Stimulated activated CD4-positive, alpha-beta T cell treated with anti-CD3 and anti-CD28 coated beads, Interleukin-15, amount 100 ng/mL, for 48 hours (primary cell): ENCODE results near the gene RBP2.
"Not testable (repeated sequence)": the region's sequence is repeated elsewhere in the genome, so short reads cannot be mapped to it uniquely, and the experiment has no call there.

Experiments
- DNase-seq, 2 donors: peaks; one replicate each; pipeline ENCODE4 v3.0.0-alpha.2; 2020; ENCODE audit warnings: low read depth in 2 of 2

The RBP2 gene

DNA sequence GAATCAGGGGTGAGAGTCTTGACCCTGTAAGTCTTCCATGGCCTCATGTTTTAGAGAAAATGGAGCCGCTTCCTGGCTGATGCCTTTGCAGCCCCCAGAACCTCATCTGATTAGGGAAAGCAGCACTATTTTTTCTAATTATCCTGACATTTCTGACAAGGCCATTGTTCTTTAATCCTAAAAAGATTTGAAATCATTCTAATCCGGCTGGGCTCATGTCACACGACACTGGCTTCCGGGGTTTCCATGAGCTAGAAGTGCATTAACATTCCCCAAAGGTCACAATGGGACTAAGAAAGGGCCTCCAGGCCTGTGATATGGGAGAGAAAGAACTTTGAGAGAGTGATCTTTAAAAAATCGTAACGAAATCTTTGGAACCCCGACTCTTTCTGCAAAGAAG, 33.1 kb downstream of the RBP2 start:
- no peak for DNase-seq

DNA sequence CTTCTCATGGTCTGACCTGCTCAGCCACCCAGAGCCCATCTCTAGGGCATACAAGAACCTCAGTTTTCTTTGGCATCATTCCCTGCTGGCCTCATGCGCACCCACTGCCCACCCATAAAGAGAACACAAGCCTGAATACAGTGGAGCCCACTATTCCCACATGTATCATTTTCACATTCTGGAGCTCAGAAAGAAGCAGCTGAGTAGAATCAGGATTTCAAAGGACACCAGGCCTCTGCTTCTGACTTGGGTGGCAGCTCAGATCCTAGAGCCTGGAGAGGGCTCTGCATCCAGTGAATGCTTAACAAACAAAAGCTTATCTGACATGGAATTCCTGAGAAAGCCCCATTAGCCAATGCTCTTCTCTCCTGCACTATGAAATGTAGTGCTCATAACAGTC, 34.7 kb downstream of the RBP2 start:
- DNase-seq, result no peak

DNA sequence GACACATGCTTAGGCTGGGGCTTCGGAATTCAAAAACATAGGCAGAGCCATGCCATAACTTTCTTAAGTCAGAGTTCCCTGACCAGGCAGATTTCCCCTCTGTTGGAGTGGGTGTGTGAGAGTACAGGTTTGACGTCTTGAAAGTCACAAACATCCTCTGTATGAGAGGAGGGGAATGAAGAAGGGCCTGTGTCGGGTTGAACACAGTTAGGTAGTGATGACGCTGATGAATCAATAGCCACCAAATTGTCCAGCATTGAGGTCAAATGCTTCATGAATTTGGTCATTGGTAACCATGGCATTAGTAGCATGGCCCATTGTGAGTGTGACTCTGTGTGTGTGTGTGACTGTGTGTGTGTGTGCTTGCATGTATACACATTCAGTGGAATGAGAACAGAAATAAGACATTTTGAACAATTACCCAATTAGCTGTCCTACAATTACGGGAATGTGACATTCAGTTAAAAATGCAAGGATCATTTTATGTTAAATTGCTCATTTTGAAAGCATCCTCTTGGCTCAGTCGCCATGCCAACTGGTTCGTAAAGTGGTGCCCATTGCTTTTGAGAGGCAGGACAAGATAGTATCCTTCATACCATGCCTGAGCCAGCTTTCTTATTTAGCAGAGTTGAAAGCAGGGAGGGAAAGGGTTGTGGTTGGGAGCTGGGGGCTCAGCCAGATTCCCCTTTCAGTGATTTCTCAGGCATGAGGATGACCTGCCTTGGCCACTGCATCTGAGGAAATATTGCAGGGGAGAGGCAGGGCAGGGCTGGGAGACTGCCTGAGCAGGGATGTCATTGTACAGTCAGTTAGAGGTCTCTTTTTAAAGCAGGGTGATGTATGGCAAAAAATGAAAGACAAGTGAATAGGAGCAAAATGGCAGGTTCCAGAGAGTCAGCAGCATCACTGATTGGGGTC, 35.4 kb downstream of the RBP2 start:
- no peak for DNase-seq

DNA sequence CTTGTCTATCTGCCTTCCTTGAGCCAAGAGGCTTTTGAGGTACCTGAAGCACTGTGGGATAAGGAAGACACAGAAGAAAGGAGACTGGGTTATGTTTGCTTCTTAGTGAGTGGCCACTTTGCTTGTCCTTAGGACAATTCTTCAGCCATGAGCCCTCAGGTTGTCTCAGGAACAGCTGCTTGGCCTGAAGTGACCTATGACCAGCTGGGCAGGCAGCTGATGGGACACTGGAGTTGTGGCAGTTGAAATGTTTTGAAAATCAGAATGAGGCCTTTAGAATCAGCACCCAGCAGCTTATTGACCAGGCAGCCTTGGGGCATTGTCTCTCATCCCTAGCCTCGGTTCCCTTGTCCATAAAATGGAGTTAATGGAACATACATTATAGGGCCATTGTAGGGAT, 37.0 kb downstream of the RBP2 start:
- DNase-seq, result no peak

DNA sequence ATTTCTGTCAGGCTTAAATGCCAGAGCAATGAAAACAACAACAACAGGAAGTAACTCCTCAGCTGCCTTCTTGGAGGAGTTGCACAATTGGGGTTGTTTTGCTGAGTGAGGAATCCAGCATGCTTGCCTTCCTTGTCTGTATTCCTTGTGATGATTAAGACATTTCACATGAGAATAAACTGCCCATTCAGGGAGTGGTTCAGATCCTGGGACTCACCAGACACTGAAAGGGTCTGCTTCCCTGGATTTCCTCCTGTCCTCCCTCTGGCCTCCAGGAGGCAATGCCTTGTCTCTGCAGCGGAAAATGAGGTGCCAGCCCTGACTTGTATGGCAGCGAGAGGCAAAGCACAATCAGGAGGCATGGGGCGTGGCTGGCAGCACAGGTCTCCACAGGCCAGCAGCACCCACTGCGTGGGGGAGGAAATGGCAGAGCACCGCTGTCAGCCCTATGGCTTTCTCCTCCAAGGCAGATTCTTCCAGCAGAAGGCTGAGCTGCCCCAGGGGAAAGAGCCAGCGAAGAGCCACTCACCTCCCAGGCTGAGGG, 41.5 kb downstream of the RBP2 start:
- DNase-seq, result no peak

DNA sequence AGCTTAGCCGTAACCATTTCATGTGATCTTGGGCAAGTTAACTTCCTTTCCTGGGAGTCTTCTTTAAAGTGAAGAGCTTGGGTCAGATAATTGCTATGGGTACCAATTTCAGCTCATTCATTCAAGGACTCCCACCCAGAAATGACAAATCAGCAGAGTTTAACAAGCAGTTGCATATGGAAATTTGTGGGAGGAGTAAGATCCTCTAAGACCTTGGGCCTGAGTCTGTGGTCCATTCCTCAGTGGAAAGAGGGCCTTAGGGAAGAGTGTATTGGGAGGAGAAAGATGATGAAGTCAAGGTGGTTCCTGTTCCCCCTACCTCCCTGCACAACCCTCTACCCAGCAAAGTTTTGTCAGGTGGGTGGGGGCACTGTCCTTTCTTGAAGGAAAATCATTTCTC, 42.1 kb downstream of the RBP2 start:
- DNase-seq, result no peak

DNA sequence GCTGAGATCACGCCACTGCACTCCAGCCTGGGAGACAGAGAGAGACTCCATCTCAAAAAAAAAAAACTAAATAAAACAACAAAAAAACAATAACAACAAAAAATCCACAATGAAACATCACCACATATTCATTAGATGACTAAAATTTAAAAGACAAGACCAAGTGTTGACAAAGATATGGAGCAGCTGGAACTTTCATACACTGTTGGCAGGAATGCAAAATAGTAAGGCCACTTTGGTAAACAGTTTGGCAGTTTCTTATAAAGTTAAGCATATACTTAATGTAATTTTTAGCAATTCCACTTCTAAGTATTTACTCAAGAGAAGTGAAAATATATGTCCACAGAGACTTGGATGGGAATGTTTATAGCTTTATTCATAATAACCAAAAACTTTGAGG, 43.2 kb downstream of the RBP2 start:
- no peak for DNase-seq

DNA sequence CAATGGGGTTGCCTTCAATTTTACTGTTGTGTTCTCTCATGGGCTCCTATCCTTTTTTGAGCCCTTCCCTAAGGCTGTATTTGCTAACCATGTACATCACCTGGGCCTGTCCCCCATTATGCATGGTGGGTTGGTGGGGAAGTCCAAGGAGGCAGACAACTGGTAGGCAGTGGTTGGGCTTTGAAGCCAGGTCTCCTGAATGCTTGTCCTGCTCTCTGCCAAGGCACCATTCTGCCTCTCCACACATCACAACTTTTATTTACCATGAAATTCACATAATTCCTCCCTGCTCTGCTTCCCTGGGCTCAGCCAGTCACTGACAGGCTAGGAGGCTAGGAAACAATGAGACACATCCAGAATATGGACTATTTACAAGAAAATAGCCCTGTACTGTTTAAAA, 45.8 kb downstream of the RBP2 start:
- no peak for DNase-seq

DNA sequence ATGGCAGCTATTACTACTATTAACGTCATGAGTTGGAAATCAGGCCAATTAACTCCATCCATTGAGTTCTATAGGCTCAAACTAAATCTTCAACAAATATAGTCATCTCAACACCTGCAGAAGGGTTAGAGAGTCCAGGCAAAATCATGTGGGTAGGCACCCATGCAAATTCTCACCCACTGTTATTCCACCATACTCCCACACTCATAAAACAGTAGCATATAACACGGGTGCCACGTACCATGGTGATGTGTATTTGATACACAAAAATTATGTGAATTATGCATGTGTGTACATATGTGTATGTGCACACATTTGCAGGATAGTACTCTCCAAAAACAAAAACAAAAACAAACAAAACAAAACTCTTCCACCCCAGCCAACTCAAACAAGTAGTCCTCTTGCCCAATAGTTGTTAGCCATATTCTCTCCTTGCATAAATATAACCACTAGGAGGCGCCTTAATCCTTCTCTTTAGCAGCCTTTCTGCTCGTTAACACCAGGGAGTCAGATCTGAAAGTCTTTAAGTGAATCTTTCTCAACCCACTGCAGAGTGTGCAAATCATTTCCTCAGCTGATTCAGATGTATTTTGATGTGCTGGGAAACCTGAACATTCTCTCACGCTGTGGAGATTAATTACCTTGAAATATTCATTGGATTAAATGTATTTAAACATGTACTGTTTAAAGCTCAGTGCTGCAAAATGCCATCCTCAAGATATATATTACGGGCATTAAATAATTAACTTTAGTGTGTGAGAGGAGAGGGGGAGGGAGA, 48.8 kb downstream of the RBP2 start:
- DNase-seq, result no peak

DNA sequence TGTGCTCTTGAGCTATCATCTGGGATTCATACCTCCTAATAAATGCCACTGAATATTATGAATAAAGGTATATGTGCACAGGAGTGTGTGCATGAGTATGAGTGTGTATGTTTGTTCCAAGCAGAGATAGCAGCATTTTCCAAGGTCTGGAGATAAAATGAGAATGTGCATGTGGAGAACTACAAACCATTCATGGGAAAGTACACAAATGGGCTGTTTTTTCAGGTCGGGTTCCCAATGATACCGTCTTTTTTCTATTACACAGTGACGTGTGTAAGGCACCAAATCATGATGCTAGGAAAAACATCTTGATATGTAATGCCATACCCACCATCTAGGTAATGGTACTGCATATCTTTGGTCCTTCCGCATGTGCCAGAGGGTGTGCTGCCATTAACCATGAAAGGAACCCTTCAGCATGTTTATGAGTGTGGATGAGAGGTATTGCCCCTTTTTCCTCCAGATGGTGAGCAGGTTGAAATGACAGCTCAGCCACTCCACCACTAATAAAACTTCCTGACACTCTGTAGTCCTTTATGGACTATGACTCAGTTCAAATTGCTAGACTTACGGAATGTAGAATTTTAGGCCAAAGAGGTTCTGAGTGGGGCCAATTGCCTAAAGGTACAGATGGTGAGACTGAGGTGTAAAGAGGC, 50.4 kb downstream of the RBP2 start:
- no peak for DNase-seq

DNA sequence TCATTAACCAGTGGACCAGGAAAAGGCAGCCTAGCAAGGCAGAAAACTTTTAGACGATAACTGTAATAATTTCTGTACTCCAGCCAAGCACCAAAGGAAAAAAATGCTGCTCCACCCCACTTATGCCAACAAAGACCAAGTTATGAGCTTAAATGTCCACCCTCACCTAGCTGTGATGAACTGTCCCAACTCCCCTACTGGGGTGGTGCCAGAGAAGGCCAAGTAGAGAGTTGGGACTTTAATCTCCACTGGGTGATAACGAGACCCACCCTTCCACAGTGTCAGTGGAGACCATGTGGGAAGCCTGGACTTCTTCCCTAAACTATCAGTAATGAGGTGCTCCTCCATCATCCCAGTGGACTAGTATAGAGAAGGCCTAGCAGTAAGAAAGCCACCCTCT, 53.1 kb downstream of the RBP2 start:
- DNase-seq, result no peak

DNA sequence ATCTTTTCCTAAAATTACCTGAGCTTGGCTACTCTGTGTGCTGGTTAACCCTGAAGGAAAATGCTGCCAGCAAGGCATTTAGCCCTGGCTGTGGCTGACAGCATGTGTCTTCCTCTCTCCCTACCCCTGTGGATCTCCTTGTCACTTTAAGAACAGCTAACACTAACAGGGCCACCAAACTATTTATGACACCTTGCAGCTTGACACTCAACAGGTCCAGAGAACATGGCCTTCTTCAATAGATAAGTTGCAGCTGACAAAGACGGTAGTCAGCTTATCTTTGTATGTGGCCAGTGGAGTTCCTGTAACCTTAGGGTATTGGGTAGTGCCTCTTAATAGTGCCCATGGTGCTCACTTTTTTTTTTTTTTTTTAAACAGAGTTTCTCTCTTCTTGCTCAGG, 54.9 kb downstream of the RBP2 start:
- DNase-seq, result no peak

DNA sequence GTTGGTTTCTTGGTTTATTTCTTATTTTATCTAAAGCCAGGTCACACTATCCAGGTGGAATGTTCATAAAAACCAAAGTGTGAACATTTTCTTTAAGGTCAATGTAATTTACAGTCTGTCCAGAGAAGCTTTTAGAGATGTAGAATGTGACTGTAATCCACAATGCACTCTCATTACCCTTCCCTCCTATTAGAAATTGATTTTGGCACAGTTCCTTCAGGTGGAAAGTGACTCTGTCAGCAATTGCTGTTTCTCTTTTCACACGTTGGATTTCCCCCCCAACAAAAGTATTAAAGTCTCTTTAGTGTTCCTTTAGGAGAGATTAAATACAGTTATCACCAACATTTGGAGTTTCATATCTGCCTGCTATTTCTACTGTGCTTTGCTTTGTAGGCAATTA, 55.3 kb downstream of the RBP2 start:
- no peak for DNase-seq

DNA sequence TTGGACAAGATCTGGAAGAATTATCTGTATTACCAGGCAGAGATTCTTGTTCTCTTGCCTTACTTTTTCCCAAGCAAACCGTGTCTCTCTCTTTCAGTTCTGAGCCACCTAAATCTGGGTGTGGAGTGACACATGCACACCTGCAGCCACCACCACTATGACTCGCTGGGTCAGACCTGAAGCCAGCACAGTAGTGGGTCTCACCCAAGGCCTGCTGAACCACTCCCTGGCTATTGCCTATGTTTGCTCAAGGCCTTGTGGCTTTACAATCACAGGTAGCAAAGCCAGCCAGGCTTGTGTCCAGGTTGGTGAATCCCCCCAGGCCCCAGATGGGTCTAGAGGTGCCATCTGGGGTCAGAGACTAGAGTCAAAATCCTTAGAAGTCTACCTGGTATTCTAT, 58.2 kb downstream of the RBP2 start:
- DNase-seq, result no peak

DNA sequence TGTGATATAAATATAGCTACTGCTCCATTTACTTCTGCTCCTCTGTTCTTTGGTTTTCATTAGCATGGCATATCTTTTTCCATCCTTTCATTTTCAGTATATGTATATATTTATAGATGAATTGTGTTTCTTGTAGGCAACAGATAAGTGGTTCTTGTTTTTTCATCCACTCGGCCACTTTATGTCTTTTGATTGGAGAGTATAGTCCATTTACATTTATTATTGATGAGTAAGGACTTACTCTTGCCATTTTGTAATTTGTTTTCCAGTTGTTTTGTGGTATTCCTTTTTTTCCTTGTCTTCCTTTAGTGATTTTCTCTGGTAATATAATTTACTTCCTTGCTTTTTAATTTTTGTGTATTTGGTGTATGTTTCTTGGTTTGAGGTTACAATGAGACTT, 60.0 kb downstream of the RBP2 start:
- DNase-seq, result no peak

DNA sequence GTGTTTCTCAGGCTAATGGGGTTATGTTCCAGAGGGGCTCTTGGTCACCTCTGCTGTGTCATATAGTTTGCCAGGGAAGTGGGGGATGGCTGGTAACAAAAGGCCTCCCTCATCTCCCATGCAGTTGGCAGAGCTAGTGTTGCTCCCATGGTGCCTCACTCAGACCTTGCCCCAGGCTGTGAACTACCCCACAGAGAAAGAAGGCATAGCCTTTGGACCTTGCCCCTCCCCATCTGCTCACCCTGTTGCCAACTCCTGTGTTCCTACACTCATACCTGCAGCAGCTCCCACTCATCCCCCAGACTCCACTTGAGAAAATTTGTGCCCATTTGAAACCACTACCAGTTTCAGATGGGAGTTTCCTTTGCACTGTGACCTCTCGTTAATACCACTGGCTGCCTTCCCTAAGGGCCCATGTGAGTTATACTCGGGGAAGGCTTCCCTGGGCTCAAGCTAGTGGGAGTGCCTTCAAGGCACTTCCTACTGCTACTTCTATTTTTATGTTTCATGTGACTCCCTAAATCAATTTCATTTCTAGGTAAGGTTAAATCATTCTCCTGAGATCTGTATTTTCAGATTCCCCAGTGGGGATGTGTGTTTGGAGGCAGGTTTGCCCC, 61.6 kb downstream of the RBP2 start:
- DNase-seq, result no peak

DNA sequence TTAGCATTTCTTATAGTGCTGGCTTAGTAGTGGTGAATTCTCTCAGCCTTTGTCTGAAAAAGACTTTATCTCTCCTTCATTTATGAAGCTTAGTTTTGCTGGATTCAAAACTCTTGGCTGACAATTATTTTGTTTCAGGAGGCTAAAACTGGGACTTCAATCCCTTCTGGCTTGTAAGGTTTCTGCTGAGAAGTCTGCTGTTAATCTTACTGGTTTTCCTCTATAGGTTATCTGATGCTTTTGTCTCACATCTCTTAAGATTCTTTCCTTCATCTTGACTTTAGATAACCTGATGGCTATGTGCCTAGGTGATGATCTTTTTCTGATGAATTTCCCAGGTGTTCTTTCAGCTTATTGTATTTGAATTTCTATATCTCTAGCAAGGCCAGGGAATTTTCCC, 63.4 kb downstream of the RBP2 start:
- not testable (repeated sequence) for DNase-seq
